GM18517 (cell line): Measurements from ENCODE around the gene PCDH9.
"Not testable (repeated sequence)": the region's sequence is repeated elsewhere in the genome, so short reads cannot be mapped to it uniquely, and the experiment has no call there.

Experiments used
- ATAC-seq: cut with Tn5 transposase; IDR thresholded peaks from one replicate; pipeline ENCODE4 v1.9.1; 2021; ENCODE audit warnings: mild to moderate bottlenecking, moderate library complexity; ENCODE audit not compliant: unreplicated experiment

The PCDH9 gene

GRCh38 chr13:66623129-66623820 is 606.9 kb downstream of the PCDH9 start:
- ATAC-seq: no peak

DNA sequence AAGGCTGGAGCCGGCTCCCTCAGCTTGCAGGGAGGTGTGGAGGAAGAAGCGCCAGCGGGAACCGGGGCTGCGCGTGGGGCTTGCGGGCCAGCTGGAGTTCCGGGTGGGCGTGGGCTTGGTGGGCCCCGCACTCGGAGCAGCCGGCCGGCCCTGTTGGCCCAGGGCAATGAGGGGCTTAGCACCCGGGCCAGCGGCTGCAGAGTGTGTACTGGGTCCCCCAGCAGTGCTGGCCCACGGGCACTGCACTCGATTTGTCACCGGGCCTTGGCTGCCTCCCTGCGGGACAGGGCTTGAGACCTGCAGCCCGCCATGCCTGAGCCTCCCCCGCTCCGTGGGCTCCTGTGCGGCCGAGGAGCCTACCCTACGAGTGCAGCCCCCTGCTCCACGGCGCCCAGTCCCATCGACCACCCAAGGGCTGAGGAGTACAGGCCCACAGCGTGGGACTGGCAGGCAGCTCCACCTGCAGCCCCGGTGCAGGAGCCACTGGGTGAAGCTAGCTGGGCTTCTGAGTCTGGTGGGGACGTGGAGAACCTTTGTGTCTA is 608.2 kb downstream of the PCDH9 start:
- ATAC-seq: not testable (repeated sequence)

DNA sequence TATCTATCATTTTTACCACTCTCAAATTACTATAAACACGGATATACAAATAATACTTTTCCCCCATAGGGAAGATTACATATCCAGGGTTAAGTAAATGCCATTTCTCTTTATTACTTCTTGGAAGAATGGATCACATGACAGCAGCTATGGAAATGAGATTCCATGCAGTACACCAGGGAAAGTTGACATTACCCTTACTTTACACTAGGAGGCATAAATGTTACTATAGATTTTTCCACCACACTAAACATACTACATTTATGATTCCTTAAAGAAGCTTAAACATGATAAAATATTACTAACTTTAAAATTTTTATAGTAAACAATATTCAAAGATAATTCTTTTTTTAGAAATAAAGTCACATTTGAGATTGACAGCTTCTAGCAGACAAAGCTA is 611.4 kb downstream of the PCDH9 start:
- ATAC-seq: no peak

- ATAC-seq: no peak
Observed at GRCh38 chr13:66617786-66618185, 612.4 kb downstream of the PCDH9 start.

DNA sequence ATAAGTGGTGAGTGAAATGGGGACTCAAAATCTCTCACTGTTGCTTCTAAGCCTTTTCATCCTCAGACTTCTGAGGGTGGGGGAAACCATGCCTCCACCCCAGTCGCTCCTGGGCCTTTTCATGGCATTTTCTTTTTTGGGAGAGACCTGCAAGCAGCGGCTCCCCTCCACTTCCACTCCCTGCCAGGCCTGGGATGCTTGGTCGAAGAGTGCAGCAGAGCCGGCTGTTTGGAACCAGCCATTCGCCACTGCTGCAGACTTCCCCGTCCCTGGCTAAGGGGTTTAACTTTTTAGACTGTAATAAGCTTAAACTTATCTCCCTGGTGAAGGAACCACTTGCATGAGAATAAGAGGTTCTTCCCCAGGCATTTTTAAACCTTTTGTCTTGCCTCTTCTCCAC is 617.2 kb downstream of the PCDH9 start:
- no peak for ATAC-seq

DNA sequence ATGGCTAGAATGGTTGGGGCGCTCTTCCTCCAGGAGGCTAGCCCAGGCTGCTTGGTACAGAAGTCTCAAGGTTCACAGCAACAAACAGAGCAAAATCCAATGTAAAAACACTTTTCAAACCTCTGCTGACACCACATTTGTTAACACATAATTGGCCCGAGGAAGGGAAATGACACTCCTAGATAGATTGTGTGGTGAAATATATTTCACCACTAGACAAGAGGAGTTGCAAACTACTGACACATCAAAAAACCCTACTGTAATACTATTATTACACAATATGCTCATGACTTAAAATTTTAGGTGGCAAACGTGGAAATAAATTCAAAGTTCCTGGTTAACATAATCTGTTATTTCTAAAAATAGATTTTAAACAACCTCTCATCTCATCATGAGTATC is 643.6 kb downstream of the PCDH9 start:
- no peak for ATAC-seq

DNA sequence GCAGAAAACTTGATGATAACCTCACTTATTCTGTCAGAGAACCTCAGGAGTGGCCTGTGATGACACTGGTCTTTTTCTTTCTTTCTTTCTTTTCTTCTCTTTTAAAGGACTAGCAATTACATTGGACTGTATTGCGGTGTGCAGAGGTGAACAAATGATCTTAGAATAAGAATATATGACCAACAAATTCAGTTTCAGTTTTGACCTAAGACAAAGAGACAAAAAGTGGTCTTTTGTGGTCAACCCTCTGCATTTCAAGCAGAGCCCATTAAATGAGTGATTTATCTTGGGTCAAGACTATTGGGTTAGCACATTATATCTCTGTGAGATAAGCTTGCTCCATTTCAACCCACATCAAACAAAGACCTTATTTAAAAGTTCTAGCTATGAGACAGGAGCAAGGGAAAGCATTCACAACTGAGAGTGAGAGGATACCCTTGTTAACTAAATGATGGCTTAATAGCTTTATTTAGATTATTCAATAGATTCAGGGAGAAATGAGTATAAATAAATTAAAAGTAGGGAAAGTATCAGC is 644.4 kb downstream of the PCDH9 start:
- ATAC-seq: no peak

DNA sequence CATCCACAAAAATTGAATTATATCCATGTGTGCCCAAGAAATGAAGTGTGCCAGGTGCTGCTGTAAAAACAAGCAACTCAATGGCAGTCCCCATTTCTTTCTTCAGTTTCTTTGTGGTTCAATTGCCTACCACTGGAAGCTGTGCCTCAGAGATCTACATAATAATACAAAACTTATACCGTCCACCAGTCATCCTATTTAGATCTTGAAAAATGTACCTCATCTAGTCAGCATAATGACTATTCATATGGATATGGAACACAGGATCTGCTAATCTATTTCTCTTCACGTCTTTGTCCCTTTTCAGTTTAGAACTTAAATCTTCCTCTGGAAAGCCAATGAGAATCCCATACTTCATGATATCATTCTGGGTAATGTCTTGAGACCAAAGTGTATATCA is 648.5 kb downstream of the PCDH9 start:
- no peak for ATAC-seq

- no peak for ATAC-seq
Observed at GRCh38 chr13:66578305-66578704, 651.8 kb downstream of the PCDH9 start.

- no peak for ATAC-seq
Observed at GRCh38 chr13:66577358-66577757, 652.8 kb downstream of the PCDH9 start.

GRCh38 chr13:66576381-66576780 is 653.8 kb downstream of the PCDH9 start:
- ATAC-seq: no peak

GRCh38 chr13:66574606-66575005 is 655.5 kb downstream of the PCDH9 start:
- ATAC-seq: no peak

DNA sequence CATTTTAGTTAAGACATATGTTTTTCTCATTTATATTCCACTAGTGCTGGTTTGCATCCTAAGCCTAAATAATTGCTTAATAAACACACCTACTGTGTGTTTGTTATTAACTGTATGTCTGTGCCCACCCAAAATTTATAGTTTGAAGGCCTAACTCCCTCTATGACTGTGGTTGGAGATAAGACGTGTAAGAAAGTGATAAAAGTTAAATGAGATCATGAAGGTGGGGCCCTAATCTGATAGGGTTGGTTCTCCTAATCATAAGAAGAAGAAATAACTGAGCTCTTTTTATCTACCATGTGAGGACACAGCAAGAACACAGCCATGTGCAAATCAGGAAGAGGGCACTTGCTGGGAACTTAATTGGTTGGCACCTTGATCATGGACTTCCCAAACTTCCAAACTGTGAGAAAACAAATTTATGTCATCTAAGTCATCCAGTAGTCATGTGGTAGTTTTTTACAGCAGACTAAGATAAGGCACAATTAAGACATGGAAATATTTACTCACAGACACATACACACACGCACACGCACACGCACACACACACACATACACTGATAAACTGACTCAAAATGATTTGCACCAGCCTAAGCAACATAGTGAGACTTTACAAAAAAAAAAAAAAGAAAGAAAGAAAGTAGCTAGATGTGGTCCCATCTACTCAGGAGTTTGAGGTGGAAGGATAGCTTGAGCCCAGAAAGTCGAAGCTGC is 662.1 kb downstream of the PCDH9 start:
- ATAC-seq: no peak

DNA sequence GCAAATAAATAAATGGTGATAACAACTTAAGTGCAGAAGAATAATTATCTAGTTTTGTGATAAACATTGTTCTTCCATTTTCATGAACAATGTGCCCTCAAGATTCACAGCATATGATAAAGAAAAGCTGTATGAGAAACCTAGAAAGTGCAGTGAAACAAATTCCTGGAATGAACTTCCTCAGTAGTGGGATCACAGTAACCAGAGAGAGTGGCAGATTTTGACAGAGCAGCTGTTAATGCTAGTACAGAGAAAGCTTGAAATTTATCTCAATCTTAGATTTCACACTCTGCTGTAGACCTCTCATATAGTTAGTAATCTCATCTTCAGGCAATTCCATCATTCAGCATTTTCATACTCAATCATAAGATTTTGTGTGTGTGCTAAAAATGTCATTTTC is 664.9 kb downstream of the PCDH9 start:
- no peak for ATAC-seq

DNA sequence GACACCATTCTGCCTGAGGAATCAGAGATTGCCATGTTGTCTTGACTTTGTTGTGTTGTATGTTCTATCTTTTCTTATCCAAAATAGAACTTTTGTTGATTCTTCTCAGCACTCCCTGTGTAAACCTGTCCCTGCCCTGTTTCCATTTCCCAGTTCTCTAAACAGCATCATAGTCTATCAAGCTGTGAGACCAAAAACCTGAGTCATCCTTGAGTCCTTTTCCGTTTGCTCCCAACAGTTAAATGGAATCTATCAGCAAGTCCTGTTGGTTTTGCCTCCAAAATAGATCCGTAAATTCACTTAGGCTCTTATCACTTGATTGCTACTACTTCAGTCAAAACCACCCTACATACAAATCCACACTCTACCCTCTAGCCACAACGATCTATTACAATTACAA is 667.1 kb downstream of the PCDH9 start:
- no peak for ATAC-seq

DNA sequence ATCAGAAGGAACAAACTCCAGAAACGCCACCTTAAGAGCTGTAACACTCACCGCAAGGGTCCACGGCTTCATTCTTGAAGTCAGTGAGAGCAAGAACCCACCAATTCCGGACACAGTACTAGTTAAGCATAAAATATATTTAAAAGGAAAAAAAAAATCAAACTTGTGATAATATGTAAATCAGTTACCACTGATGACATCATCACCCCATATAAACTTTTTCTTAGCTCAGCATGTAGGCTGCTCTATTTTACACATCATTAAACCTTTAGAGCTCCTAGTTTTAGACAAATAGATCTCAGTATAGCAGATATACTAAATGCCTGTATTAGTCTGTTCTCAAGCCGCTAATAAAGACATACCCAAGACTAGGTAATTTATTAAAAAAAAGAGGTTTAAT is 668.1 kb downstream of the PCDH9 start:
- no peak for ATAC-seq

DNA sequence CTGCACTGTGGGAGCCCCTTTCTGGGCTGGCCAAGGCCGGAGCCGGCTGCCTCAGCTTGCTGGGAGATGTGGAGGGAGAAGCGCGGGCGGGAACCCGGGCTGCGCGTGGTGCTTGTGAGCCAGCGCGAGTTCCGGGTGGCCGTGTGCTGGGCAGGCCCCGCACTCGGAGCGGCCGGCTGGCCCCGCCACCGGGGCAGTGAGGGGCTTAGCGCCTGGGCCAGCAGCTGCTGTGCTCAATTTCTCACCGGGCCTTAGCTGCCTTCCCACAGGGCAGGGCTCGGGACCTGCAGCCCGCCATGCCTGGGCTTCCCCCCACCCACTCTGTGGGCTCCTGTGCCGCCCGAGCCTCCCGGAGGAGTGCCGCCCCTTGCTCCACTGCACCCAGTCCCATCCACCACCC is 669.1 kb downstream of the PCDH9 start:
- ATAC-seq: no peak

- ATAC-seq: no peak
Observed at GRCh38 chr13:66560189-66560588, 669.9 kb downstream of the PCDH9 start.

- no peak for ATAC-seq
Observed at GRCh38 chr13:66559093-66559492, 671.0 kb downstream of the PCDH9 start.

GRCh38 chr13:66558506-66558905 is 671.6 kb downstream of the PCDH9 start:
- ATAC-seq: no peak

DNA sequence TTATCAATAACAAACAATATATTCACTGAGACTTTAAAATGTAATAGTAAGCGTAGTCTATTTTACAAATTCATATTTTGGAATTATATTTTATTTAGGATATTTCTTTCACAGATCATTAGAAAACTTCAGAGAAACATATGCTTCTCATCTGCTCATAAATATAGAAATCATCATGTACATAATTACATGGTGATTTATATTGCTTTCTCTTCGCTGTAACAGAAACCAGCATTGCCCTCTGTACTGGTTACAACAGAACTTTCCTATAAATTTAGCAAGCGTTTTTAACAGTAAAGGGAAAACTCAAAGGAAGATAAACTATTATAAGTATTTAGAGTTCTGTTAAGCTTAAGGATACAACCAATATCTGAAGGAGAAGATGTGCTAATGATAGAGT is 672.8 kb downstream of the PCDH9 start:
- ATAC-seq: no peak

- ATAC-seq: no peak
Observed at GRCh38 chr13:66556306-66556705, 673.8 kb downstream of the PCDH9 start.
